HepG2 (cell line): ENCODE measurements around the gene NIFK. TPM values are rescaled to one million over a fixed set of nuclear protein-coding genes. Genes with fewer than 3 reads are reported as not detected.
A peak's percentile ranks its signal among the peaks of the same experiment; 100 is the strongest.

Experiments used
- BATF2 ChIP-seq: sonication (generic); formaldehyde crosslinking; IDR thresholded peaks from 2 replicates; pipeline ENCODE4 v1.8.0; 2022; ENCODE audit warnings: mild to moderate bottlenecking, missing genetic modification reagents, moderate library complexity
- ELF4 ChIP-seq: sonication (generic); formaldehyde crosslinking; IDR thresholded peaks from 2 replicates; pipeline ENCODE4 v1.5.0; 2020; ENCODE audit warnings: missing genetic modification reagents, mild to moderate bottlenecking, moderate library complexity, borderline replicate concordance
- LRRFIP1 ChIP-seq: sonication (generic); formaldehyde crosslinking; conservative IDR thresholded peaks from 2 replicates; pipeline ENCODE4 v1.4.0; 2020; ENCODE audit warnings: missing genetic modification reagents
- NBN ChIP-seq: fragments of 450-650 bp; conservative IDR thresholded peaks from 2 replicates; pipeline ENCODE4 v1.6.1; 2017
- NKX3-1 ChIP-seq: sonication (generic); formaldehyde crosslinking; IDR thresholded peaks from 2 replicates; pipeline ENCODE4 v1.5.0; 2020; ENCODE audit warnings: missing genetic modification reagents
- NR0B2 ChIP-seq: sonication (generic); formaldehyde crosslinking; IDR thresholded peaks from 2 replicates; pipeline ENCODE4 v1.4.0; 2020; ENCODE audit warnings: mild to moderate bottlenecking, missing genetic modification reagents
- PRPF4 ChIP-seq: fragments of 200-400 bp; formaldehyde crosslinking; IDR thresholded peaks from 2 replicates; pipeline ENCODE4 v1.6.1; 2016; ENCODE audit warnings: low read length, low read depth; ENCODE audit not compliant: poor library complexity, severe bottlenecking
- RARG ChIP-seq: sonication (generic); formaldehyde crosslinking; IDR thresholded peaks from 2 replicates; pipeline ENCODE4 v1.4.0; 2020; ENCODE audit warnings: low read depth, mild to moderate bottlenecking, missing genetic modification reagents
- RFX1 ChIP-seq: fragments of 450-650 bp; IDR thresholded peaks from 2 replicates; pipeline ENCODE4 v1.6.1; 2017
- SAP130 ChIP-seq: IDR thresholded peaks from 2 replicates; pipeline ENCODE4 v1.6.1; 2016; ENCODE audit warnings: low read depth
- SOX13 ChIP-seq, 3 experiments: fragments of 450-650 bp in 1 of 3; sonication (generic) in 1 of 3; formaldehyde crosslinking in 1 of 3; IDR thresholded peaks in 2 of 3; conservative IDR thresholded peaks in 1 of 3; 2 replicates each; pipeline versions ENCODE4 v1.5.0 to v1.6.1; 2016 to 2020; ENCODE audit warnings: antibody characterized with exemption in 1 of 3, mild to moderate bottlenecking in 1 of 3, missing compliant biosample characterization in 1 of 3, missing genetic modification reagents in 1 of 3, moderate library complexity in 1 of 3
- THRA ChIP-seq: sonication (generic); formaldehyde crosslinking; IDR thresholded peaks from 2 replicates; pipeline ENCODE4 v1.4.0; 2020; ENCODE audit warnings: missing genetic modification reagents, borderline replicate concordance
- ZBTB43 ChIP-seq: sonication (generic); formaldehyde crosslinking; conservative IDR thresholded peaks from 2 replicates; pipeline ENCODE4 v1.4.0; 2020; ENCODE audit warnings: missing genetic modification reagents
- ZFP36 ChIP-seq: fragments of 150-350 bp; IDR thresholded peaks from 2 replicates; pipeline ENCODE4 v1.6.1; 2018; ENCODE audit warnings: borderline replicate concordance, low read length, low read depth; ENCODE audit not compliant: partially characterized antibody
- ZFP37 ChIP-seq: sonication (generic); formaldehyde crosslinking; IDR thresholded peaks from 2 replicates; pipeline ENCODE4 v1.4.0; 2020; ENCODE audit warnings: missing genetic modification reagents, borderline replicate concordance
- ZNF337 ChIP-seq: sonication (generic); formaldehyde crosslinking; IDR thresholded peaks from 2 replicates; pipeline ENCODE4 v1.5.1; 2020; ENCODE audit warnings: missing genetic modification reagents, low read depth, mild to moderate bottlenecking, borderline replicate concordance
- ZNF552 ChIP-seq: sonication (generic); formaldehyde crosslinking; IDR thresholded peaks from 2 replicates; pipeline ENCODE4 v1.9.0; 2022; ENCODE audit warnings: missing genetic modification reagents, mild to moderate bottlenecking, borderline replicate concordance
- ZNF557 ChIP-seq: sonication (generic); formaldehyde crosslinking; IDR thresholded peaks from 2 replicates; pipeline ENCODE4 v1.4.0; 2020; ENCODE audit warnings: missing genetic modification reagents
- ZNF674 ChIP-seq: sonication (generic); formaldehyde crosslinking; IDR thresholded peaks from 2 replicates; pipeline ENCODE4 v1.5.0; 2020; ENCODE audit warnings: low read depth, mild to moderate bottlenecking, missing genetic modification reagents
- ZNF780A ChIP-seq: sonication (generic); formaldehyde crosslinking; IDR thresholded peaks from 2 replicates; pipeline ENCODE4 v1.8.0; 2022; ENCODE audit warnings: mild to moderate bottlenecking, missing genetic modification reagents, moderate library complexity
- ZNF792 ChIP-seq: IDR thresholded peaks from 2 replicates; pipeline ENCODE4 v1.6.1; 2016
- ZSCAN25 ChIP-seq: sonication (generic); formaldehyde crosslinking; IDR thresholded peaks from 2 replicates; pipeline ENCODE4 v1.8.0; 2022; ENCODE audit warnings: mild to moderate bottlenecking, missing genetic modification reagents
- polyA plus RNA-seq, 8 experiments: library from polyadenylated mRNA; depleted of rRNA in 3 of 8; stranded (reverse) in 7 of 8; unstranded in 1 of 8; fragments of >200 nt; fragmentation: Illumina TruSeq in 4 of 8; extraction: Trizol in 4 of 8; gene quantifications; 2 replicates each; pipeline versions ENCODE4 v1.2.1 to v1.2.3, GENCODE V29; 2011 to 2016; ENCODE audit warnings: low read depth in 4 of 8, missing spikeins in 1 of 8, mixed read lengths in 1 of 8; ENCODE audit not compliant: insufficient read depth in 1 of 8
- total RNA-seq, 5 experiments: library from RNA; depleted of rRNA; stranded (reverse); fragments of >200 nt; fragmentation: Illumina TruSeq; extraction: Trizol; gene quantifications; 2 replicates each; pipeline ENCODE4 v1.2.3, GENCODE V29; 2016; ENCODE audit warnings: low read depth in 1 of 5

Gene NIFK
- total and polyA plus RNA-seq, 2 of the 13 experiments (the other 11 are each of a cell fraction or from before 2014, with no cell fraction given): 19.6 to 105 TPM

- TF ChIP-seq ZNF674 (CRISPR knock-in tag) (no peak), SOX13 (IDR thresholded peaks at IDR 0.05) (no peak), SOX13 (CRISPR knock-in tag; conservative IDR thresholded peaks at IDR 0.05 in 1 of 2, IDR thresholded peaks at IDR 0.05 in 1 of 2) (peak in 1 of 2 experiments; percentile 24; a peak in 2 of 4 replicates), ZNF337 (CRISPR knock-in tag) (no peak), NR0B2 (CRISPR knock-in tag) (peak; percentile 93), ZFP37 (peak; percentile 78; the same call in 1 of the 2 replicates), RARG (CRISPR knock-in tag) (0 out of 2 replicates have a peak, but pooled peaks have one; percentile 31), SAP130 (CRISPR knock-in tag) (peak; percentile 99), THRA (CRISPR knock-in tag) (peak; percentile 63; the same call in 1 of the 2 replicates), ZBTB43 (peak; percentile 76), ZNF557 (CRISPR knock-in tag) (peak; percentile 70; the same call in 1 of the 2 replicates), ELF4 (CRISPR knock-in tag) (peak; percentile 79; the same call in 1 of the 2 replicates), ZNF780A (CRISPR knock-in tag) (no peak), LRRFIP1 (CRISPR knock-in tag) (0 out of 2 replicates have a peak, but pooled peaks have one; percentile 30), ZNF552 (CRISPR knock-in tag) (no peak), BATF2 (no peak; the same call in 1 of the 2 replicates), NKX3-1 (CRISPR knock-in tag) (peak; percentile 93), ZNF792 (peak; percentile 84), ZSCAN25 (CRISPR knock-in tag) (peak; percentile 64; the same call in 1 of the 2 replicates), PRPF4 (no peak), NBN (no peak), RFX1 (no peak), ZFP36 (no peak)
Observed at GRCh38 chr2:121736462-121737336, at the start of gene NIFK (continued).
